Mesendoderm (in vitro differentiated cells): ENCODE measurements around the gene EIF5A2.
"Not testable (repeated sequence)": the region's sequence is repeated elsewhere in the genome, so short reads cannot be mapped to it uniquely, and the experiment has no call there.

ENCODE experiments used
- DNase-seq: peaks from one replicate; pipeline ENCODE4 v3.0.0; 2013
- H2AK5ac ChIP-seq: 2 replicates; pipeline ENCODE4 v1.6.1; 2013; ENCODE audit warnings: low read length, inconsistent platforms
- H2BK120ac ChIP-seq: 2 replicates; pipeline ENCODE4 v1.6.1; 2013; ENCODE audit warnings: low read depth, mild to moderate bottlenecking, low read length, moderate library complexity, mixed read lengths
- H2BK15ac ChIP-seq: replicated peaks from 2 replicates; pipeline ENCODE4 v1.6.1; 2013; ENCODE audit warnings: low read depth, mild to moderate bottlenecking, moderate library complexity
- H2BK5ac ChIP-seq: 2 replicates; pipeline ENCODE4 v1.6.1; 2013; ENCODE audit warnings: low read length, inconsistent platforms
- H3K18ac ChIP-seq: 2 replicates; pipeline ENCODE4 v1.6.1; 2013; ENCODE audit warnings: mild to moderate bottlenecking, low read length, mixed read lengths
- H3K23ac ChIP-seq: one replicate; pipeline ENCODE4 v1.6.1; 2013; ENCODE audit warnings: low read length
- H3K27ac ChIP-seq: 2 replicates; pipeline ENCODE4 v1.5.1; 2013; ENCODE audit warnings: low read depth, mild to moderate bottlenecking, inconsistent platforms, low read length, moderate library complexity
- H3K27me3 ChIP-seq: 2 replicates; pipeline ENCODE4 v1.6.1; 2013; ENCODE audit warnings: low read length, control low read depth, mild to moderate bottlenecking, inconsistent platforms; ENCODE audit not compliant: insufficient read depth, poor library complexity
- H3K36me3 ChIP-seq: 2 replicates; pipeline ENCODE4 v1.6.1; 2013; ENCODE audit warnings: low read length, inconsistent platforms; ENCODE audit not compliant: control insufficient read depth, insufficient read depth
- H3K4ac ChIP-seq: one replicate; pipeline ENCODE4 v1.6.1; 2013; ENCODE audit warnings: low read depth, mild to moderate bottlenecking, low read length, moderate library complexity
- H3K4me1 ChIP-seq: 2 replicates; pipeline ENCODE4 v1.6.1; 2013; ENCODE audit warnings: low read depth, low read length, inconsistent platforms; ENCODE audit not compliant: control insufficient read depth
- H3K4me2 ChIP-seq: 2 replicates; pipeline ENCODE4 v1.6.1; 2013; ENCODE audit warnings: low read length
- H3K4me3 ChIP-seq: 2 replicates; pipeline ENCODE4 v1.5.1; 2013; ENCODE audit warnings: mild to moderate bottlenecking, low read length
- H3K56ac ChIP-seq: one replicate; pipeline ENCODE4 v1.6.1; 2013; ENCODE audit warnings: low read length
- H3K79me1 ChIP-seq: 2 replicates; pipeline ENCODE4 v1.6.1; 2013; ENCODE audit warnings: low read length, inconsistent platforms
- H3K79me2 ChIP-seq: 2 replicates; pipeline ENCODE4 v1.6.1; 2013; ENCODE audit warnings: mild to moderate bottlenecking, low read length; ENCODE audit not compliant: control insufficient read depth, insufficient read depth
- H3K9ac ChIP-seq: 2 replicates; pipeline ENCODE4 v1.6.1; 2013; ENCODE audit warnings: low read length, inconsistent platforms
- H4K5ac ChIP-seq: one replicate; pipeline ENCODE4 v1.6.1; 2013; ENCODE audit warnings: low read length
- H4K8ac ChIP-seq: one replicate; pipeline ENCODE4 v1.6.1; 2013; ENCODE audit warnings: low read depth, mild to moderate bottlenecking, control low read depth, low read length, moderate library complexity
- WGBS: extraction: QIAGEN DNeasy Blood & Tissue Kit; methylation state at CpG from one replicate; pipeline ENCODE4 v1.1.7; 2013; ENCODE audit warnings: low lambda C conversion rate, missing lambda C conversion rate; ENCODE audit not compliant: insufficient coverage; ENCODE audit errors: extremely low coverage; 5-methylcytosine and 5-hydroxymethylcytosine counted together

The EIF5A2 gene

DNA sequence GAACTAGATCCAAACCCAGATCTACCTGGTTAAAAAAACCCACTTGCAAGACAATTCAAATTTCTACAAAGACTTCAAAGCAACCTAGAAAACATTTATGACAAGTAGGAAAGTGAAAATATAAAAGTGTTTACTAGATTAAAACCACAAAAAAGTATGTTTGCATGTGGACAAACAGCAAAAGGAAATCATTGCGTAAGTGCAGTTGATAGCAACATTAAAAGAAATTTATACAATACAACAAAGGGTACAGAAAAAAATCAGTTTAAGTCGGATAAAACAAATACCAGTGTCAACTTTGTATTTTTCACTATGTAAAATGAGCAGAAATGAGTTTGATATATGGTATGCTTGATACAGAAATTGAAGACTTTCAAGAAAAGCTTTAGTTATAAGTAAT is 2.6 kb downstream of the EIF5A2 start:
- no peak overlapping the region for H4K5ac ChIP-seq
- H3K4me2 ChIP-seq, result no peak overlapping the region
- no peak overlapping the region for H3K23ac ChIP-seq
- H2BK5ac ChIP-seq, result no peak overlapping the region
- H3K27ac ChIP-seq, result no peak overlapping the region
- H3K27me3 ChIP-seq, result no peaks in the 10 kb centered on the region
- H3K36me3 ChIP-seq, result no peaks in the 10 kb centered on the region
- no CpG with 5 or more reads among the region's 2 CpGs for WGBS
- H3K4me3 ChIP-seq, result no peak overlapping the region
- H3K4me1 ChIP-seq, result no peaks in the 10 kb centered on the region
- no peaks in the 10 kb centered on the region for H3K79me1 ChIP-seq
- H4K8ac ChIP-seq, result no peak overlapping the region
- H2AK5ac ChIP-seq, result no peak overlapping the region
- H3K18ac ChIP-seq, result no peak overlapping the region
- H3K9ac ChIP-seq, result no peak overlapping the region
- no peak overlapping the region for H2BK120ac ChIP-seq
- no peak overlapping the region for H3K56ac ChIP-seq
- no peak for DNase-seq
- H2BK15ac ChIP-seq, result no peak overlapping the region
- H3K4ac ChIP-seq, result no peak overlapping the region
- H3K79me2 ChIP-seq, result no peaks in the 10 kb centered on the region

GRCh38 chr3:170903123-170903522 is 5.3 kb downstream of the EIF5A2 start:
- no CpG with 5 or more reads among the region's 3 CpGs for WGBS
- no peak overlapping the region for H2BK15ac ChIP-seq
- H2AK5ac ChIP-seq, result no peak overlapping the region
- H3K56ac ChIP-seq, result no peak overlapping the region
- H2BK120ac ChIP-seq, result no peak overlapping the region
- no peak overlapping the region for H3K18ac ChIP-seq
- no peaks in the 10 kb centered on the region for H3K36me3 ChIP-seq
- H3K23ac ChIP-seq, result no peak overlapping the region
- no peak overlapping the region for H2BK5ac ChIP-seq
- H3K27ac ChIP-seq, result no peak overlapping the region
- no peak overlapping the region for H4K8ac ChIP-seq
- no peaks in the 10 kb centered on the region for H3K79me2 ChIP-seq
- no peak overlapping the region for H3K4me2 ChIP-seq
- no peak overlapping the region for H4K5ac ChIP-seq
- no peaks in the 10 kb centered on the region for H3K27me3 ChIP-seq
- no peak overlapping the region for H3K4ac ChIP-seq
- H3K79me1 ChIP-seq, result no peaks in the 10 kb centered on the region
- H3K4me3 ChIP-seq, result no peak overlapping the region
- no peak overlapping the region for H3K9ac ChIP-seq
- DNase-seq, result no peak
- H3K4me1 ChIP-seq, result no peaks in the 10 kb centered on the region

DNA sequence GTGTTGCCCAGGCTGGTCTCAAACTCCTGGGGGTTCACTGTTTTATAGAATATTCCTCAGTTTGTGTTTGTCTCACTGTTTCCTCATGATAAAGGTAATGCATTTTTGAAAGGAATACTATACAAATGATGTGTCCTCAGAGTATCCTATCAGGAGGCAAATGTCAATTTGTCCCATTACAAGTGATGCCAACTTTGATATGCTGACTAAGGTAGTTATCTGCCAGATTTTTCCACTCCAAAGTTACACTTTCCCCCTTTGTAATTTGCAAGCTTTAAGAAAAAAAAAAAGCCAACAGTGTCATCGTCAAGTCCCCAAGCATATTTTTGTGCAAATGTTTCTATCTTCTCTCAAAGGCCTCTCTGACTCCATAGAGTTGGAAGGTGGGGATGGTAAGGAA is 9.0 kb downstream of the EIF5A2 start:
- H2BK15ac ChIP-seq, result no peak overlapping the region
- H3K4me1 ChIP-seq, result no peaks in the 10 kb centered on the region
- H3K18ac ChIP-seq, result no peak overlapping the region
- no peak overlapping the region for H3K23ac ChIP-seq
- H3K4me3 ChIP-seq, result no peak overlapping the region
- no peak overlapping the region for H3K4me2 ChIP-seq
- no peak overlapping the region for H2BK5ac ChIP-seq
- H2AK5ac ChIP-seq, result no peak overlapping the region
- no peak overlapping the region for H3K9ac ChIP-seq
- no peak overlapping the region for H3K4ac ChIP-seq
- no peak overlapping the region for H3K27ac ChIP-seq
- no peak overlapping the region for H4K8ac ChIP-seq
- no peaks in the 10 kb centered on the region for H3K27me3 ChIP-seq
- WGBS, result no CpG with 5 or more reads among the region's 1 CpG
- no peaks in the 10 kb centered on the region for H3K36me3 ChIP-seq
- no peaks in the 10 kb centered on the region for H3K79me2 ChIP-seq
- no peak for DNase-seq
- no peak overlapping the region for H4K5ac ChIP-seq
- H2BK120ac ChIP-seq, result no peak overlapping the region
- no peak overlapping the region for H3K56ac ChIP-seq
- no peaks in the 10 kb centered on the region for H3K79me1 ChIP-seq

DNA sequence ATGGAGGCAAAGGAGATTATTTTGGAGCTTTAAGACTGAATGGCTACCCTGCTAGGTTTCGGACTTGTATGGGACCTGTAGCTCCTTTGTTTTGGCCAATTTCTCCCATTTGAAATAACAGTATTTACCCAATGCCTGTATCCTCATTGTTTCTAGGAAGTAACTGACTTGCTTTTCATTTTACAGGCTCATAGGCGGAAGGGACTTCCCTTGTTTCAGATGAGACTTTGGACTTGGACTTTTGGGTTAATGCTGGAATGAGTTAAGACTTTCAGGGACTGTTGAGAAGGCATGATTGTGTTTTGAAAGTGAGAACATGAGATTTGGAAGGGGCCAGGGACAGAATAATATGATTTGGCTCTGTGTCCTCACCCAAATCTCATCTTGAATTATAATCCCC is 10.5 kb downstream of the EIF5A2 start:
- Histone ChIP-seq H3K79me1 (no peaks in the 10 kb centered on the region), H2BK15ac (no peak overlapping the region), H3K4ac (no peak overlapping the region), H3K18ac (no peak overlapping the region), H3K27me3 (no peaks in the 10 kb centered on the region), H2BK120ac (no peak overlapping the region), H3K79me2 (no peaks in the 10 kb centered on the region), H3K36me3 (no peaks in the 10 kb centered on the region), H2BK5ac (no peak overlapping the region), H2AK5ac (no peak overlapping the region), H3K23ac (no peak overlapping the region), H3K4me1 (no peaks in the 10 kb centered on the region), H4K8ac (no peak overlapping the region), H3K4me3 (no peak overlapping the region), H3K4me2 (no peak overlapping the region), H3K9ac (no peak overlapping the region), H3K56ac (no peak overlapping the region), H4K5ac (no peak overlapping the region), H3K27ac (no peak overlapping the region)
- WGBS, result no CpG with 5 or more reads among the region's 2 CpGs
- no peak for DNase-seq

GRCh38 chr3:170897199-170897598 is 11.2 kb downstream of the EIF5A2 start:
- no CpG with 5 or more reads among the region's 1 CpG for WGBS
- H2BK5ac ChIP-seq, H2AK5ac ChIP-seq, H3K4ac ChIP-seq, H3K56ac ChIP-seq, DNase-seq, H4K8ac ChIP-seq, H3K79me1 ChIP-seq, H3K36me3 ChIP-seq, H3K23ac ChIP-seq, H3K4me2 ChIP-seq, H3K18ac ChIP-seq, H3K9ac ChIP-seq, H3K79me2 ChIP-seq, H4K5ac ChIP-seq, H2BK120ac ChIP-seq, H3K4me3 ChIP-seq, H3K27me3 ChIP-seq, H2BK15ac ChIP-seq, H3K27ac ChIP-seq, H3K4me1 ChIP-seq: not testable (repeated sequence)

- H3K56ac ChIP-seq, result no peak overlapping the region
- no peak overlapping the region for H2BK120ac ChIP-seq
- H3K36me3 ChIP-seq, result no peaks in the 10 kb centered on the region
- WGBS, result no CpG with 5 or more reads among the region's 1 CpG
- no peak overlapping the region for H2BK15ac ChIP-seq
- no peaks in the 10 kb centered on the region for H3K79me2 ChIP-seq
- DNase-seq, result no peak
- H3K4me1 ChIP-seq, result no peaks in the 10 kb centered on the region
- H3K18ac ChIP-seq, result no peak overlapping the region
- H3K23ac ChIP-seq, result no peak overlapping the region
- H3K79me1 ChIP-seq, result no peaks in the 10 kb centered on the region
- no peak overlapping the region for H2BK5ac ChIP-seq
- H3K27ac ChIP-seq, result no peak overlapping the region
- no peak overlapping the region for H3K4me2 ChIP-seq
- no peak overlapping the region for H2AK5ac ChIP-seq
- H3K4ac ChIP-seq, result no peak overlapping the region
- H3K9ac ChIP-seq, result no peak overlapping the region
- H3K4me3 ChIP-seq, result no peak overlapping the region
- H4K5ac ChIP-seq, result no peak overlapping the region
- no peak overlapping the region for H4K8ac ChIP-seq
- H3K27me3 ChIP-seq, result no peaks in the 10 kb centered on the region
Measured at GRCh38 chr3:170896781-170897180, 11.7 kb downstream of the EIF5A2 start.
